ENCODE measurements around the gene PALLD. TPM values are rescaled to one million over a fixed set of nuclear protein-coding genes. Genes with fewer than 3 reads are reported as not detected.

Gene PALLD
- total RNA-seq, 1 donor from 2014 or later: 22.9 TPM

DNA sequence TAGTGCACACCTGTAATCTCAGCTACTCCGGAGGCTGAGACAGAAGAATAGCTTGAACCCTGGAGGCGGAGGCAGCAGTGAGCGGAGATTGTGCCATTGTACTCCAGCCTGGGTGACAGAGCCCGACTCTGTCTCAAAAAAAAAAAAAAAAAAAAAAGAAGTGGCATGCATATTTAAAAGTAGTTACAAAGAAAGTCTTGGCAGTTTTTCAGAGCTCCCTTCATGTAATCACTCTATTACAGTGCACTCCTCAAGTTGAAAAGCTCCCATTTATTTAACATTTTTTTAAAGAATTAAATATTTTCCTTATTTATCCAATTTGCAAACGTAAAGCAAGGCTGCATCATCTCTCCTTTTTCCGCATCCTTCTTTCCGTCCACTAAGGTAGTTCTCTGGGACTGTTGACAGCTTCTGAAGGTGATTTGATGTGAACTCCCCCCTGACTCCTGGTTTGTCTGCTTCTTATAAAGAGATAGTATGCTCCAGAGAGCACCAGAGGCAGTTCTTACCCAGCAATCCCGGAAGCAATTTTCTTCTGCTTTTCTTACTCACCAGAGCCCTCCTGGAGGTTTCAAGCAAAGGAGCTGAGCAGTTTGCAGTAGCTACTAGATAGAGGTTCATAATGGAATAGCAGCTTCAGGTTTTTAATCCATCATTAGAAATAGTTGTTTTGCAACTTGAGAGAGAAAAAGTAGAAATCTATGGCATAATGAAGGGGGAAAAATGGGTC lies 151.0 kb downstream of the PALLD start:
- no peak overlapping the region for H3K4me3 Mint-ChIP-seq
- no peaks in the 10 kb centered on the region for H3K36me3 Mint-ChIP-seq (ENCODE audit: low read depth)
- no peaks in the 10 kb centered on the region for H3K9me3 Mint-ChIP-seq
- no peak overlapping the region for H3K27ac Mint-ChIP-seq
- H3K27me3 Mint-ChIP-seq (ENCODE audit: insufficient read depth): peaks cover 16% of the 10 kb centered on the region
- no peaks in the 10 kb centered on the region for H3K4me1 Mint-ChIP-seq (ENCODE audit: low read depth)
- intact Hi-C loops (cut with micrococcal nuclease): no loop called here
- no peak for DNase-seq (ENCODE audit: low spot score)

DNA sequence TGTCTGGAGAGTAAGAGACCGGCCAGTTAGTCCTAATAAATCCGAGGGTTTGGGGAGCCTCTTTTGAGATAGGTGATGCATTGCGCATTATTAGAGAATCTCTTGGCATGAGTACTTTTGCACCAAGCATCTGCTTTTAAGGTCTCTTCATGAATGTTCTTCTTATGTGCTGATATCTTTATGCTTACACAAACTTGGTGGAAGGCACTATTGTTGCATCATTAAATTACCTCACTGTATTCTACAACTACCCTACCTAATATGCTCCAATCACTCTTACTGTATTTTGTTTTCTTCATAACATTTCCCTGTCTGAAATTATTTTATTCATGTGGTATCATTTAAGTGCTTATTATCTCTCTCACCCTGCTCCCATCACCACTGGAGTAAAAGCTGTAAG lies 151.6 kb downstream of the PALLD start:
- no peak overlapping the region for H3K27ac Mint-ChIP-seq
- intact Hi-C loops (cut with micrococcal nuclease): no loop called here
- no peak overlapping the region for H3K4me3 Mint-ChIP-seq
- no peaks in the 10 kb centered on the region for H3K36me3 Mint-ChIP-seq (ENCODE audit: low read depth)
- H3K4me1 Mint-ChIP-seq (ENCODE audit: low read depth): no peaks in the 10 kb centered on the region
- DNase-seq (ENCODE audit: low spot score): no peak
- no peaks in the 10 kb centered on the region for H3K9me3 Mint-ChIP-seq
- H3K27me3 Mint-ChIP-seq (ENCODE audit: insufficient read depth): peaks cover 17% of the 10 kb centered on the region

DNA sequence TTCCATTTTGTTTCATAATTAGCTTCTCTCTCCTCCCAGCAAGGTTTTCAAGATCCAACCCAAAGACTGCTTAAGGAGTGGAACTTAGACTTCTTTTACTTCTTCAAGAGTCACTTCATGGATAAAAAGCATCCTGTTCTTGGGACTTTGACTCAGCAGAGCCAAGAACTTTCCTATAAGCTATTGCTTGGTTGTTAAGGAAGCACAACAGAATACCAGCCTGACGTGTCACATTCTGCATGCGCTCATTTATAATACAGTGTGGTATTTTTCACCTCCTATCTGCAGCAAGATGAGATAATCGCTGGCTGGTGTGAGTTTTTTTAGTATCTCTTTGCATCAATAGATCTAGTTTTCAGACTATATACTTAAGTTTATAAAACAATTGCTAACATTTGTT lies 152.1 kb downstream of the PALLD start:
- no peaks in the 10 kb centered on the region for H3K36me3 Mint-ChIP-seq (ENCODE audit: low read depth)

DNA sequence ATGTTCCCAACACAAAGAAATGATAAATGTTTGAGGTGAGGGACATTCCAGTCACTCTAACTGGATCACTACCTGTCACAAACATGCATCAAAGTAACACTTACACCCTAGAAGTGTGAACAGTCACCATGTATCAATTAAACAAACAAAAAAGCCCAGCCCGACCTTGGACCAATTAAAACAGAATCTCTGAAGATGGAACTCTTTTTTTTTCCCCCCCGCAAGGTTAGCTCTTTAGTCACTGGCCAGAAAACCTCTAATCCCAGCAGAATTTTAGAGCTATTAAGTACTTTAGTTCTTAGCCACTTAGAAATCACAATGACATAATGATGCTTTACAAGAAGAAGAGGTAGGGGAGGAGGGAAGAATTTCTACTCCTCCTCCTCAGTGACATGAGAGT lies 154.5 kb downstream of the PALLD start:
- no peak overlapping the region for H3K4me3 Mint-ChIP-seq
- no peaks in the 10 kb centered on the region for H3K36me3 Mint-ChIP-seq (ENCODE audit: low read depth)
- DNase-seq (ENCODE audit: low spot score): no peak
- H3K27ac Mint-ChIP-seq: no peak overlapping the region
- no peaks in the 10 kb centered on the region for H3K4me1 Mint-ChIP-seq (ENCODE audit: low read depth)
- no peaks in the 10 kb centered on the region for H3K9me3 Mint-ChIP-seq
- peaks cover 28% of the 10 kb centered on the region for H3K27me3 Mint-ChIP-seq (ENCODE audit: insufficient read depth)
- intact Hi-C loops (cut with micrococcal nuclease): no loop called here

More for the DNA sequence above, 152.1 kb downstream of the PALLD start:
- DNase-seq (ENCODE audit: low spot score): no peak
- Mint-ChIP-seq H3K4me1 (ENCODE audit: low read depth) (no peaks in the 10 kb centered on the region), H3K27me3 (ENCODE audit: insufficient read depth) (peaks cover 21% of the 10 kb centered on the region), H3K4me3 (no peak overlapping the region), H3K27ac (no peak overlapping the region), H3K9me3 (no peaks in the 10 kb centered on the region)
- intact Hi-C loops (cut with micrococcal nuclease): no loop called here

DNA sequence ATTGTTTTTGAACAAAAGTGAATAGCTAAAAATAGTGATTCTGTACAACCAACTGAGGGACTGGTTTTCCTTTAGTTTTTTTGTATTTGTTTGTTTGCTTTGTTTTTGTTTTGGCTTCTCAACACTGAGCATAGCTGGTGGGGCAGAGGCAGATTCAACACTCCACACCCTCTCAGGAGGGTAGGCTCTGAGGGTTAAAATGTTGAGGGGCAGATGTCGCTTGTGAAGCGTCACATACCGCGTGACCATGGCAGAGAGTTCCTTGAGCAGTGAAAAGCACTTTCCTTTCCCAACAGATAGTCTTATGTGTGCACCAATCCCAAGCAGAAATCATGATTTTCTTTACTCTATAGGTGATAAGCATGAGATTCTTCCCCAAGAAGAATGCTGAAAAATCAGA lies 155.0 kb downstream of the PALLD start:
- Mint-ChIP-seq H3K4me3 (no peak overlapping the region), H3K36me3 (ENCODE audit: low read depth) (no peaks in the 10 kb centered on the region), H3K27me3 (ENCODE audit: insufficient read depth) (peaks cover 28% of the 10 kb centered on the region), H3K4me1 (ENCODE audit: low read depth) (no peaks in the 10 kb centered on the region), H3K27ac (no peak overlapping the region), H3K9me3 (no peaks in the 10 kb centered on the region)
- intact Hi-C loops (cut with micrococcal nuclease): no loop called here
- DNase-seq (ENCODE audit: low spot score): no peak

DNA sequence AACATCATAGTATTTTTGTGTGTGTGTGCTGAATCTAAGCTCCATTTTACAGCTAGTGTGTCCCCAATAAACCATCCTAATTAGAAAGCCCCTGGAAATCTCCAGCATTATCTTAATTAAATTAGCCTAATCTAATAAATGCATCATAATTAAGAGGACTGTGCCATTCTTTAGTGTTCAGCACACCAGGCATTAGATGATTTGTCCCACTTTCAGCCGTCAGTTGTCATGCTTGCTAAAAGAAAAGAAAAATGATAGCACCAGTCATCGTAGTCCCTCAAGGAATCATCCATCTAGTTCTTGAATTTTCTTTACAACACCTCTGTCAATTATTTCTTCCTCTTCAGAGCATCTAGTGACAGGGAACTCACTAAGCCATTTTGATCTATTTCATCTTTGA lies 155.9 kb downstream of the PALLD start:
- no peak for DNase-seq (ENCODE audit: low spot score)
- H3K36me3 Mint-ChIP-seq (ENCODE audit: low read depth): no peaks in the 10 kb centered on the region
- no peaks in the 10 kb centered on the region for H3K9me3 Mint-ChIP-seq
- H3K4me3 Mint-ChIP-seq: no peak overlapping the region
- peaks cover 36% of the 10 kb centered on the region for H3K27me3 Mint-ChIP-seq (ENCODE audit: insufficient read depth)
- intact Hi-C loops (cut with micrococcal nuclease): no loop called here
- H3K4me1 Mint-ChIP-seq (ENCODE audit: low read depth): no peaks in the 10 kb centered on the region
- H3K27ac Mint-ChIP-seq: no peak overlapping the region

DNA sequence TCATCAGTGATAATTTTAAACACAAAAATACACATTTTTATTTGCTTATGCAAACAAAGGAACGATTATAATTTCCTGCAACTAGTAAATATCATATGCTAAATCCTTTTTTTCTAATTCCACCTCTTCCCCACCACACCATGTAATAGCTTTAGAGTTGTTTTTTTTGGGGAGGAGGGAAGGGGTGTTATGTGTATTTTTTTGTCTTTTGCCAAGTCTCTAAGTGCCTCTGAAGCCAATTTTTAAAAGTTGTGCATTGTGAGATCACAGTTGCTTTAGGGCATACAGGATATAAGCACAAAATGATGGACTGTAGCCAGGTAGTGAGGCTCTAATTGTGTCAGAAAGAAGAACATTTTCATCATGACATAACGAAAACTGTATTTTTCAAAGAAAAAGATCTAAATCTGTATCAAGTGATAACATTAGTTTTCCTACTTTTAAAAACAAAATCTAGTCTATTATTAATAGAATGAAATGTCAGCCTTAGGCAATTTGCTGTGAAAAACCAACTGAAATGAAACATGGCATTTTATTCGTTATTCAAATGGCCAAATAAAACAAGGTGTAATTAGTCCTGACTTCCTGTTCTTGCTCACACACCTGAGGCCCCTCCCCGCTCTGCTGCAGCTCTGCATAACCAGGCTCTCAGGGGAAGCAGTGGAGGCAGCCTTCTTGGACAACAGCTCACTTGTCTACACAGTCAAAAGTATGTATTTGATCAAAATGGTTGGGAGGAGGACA lies 157.4 kb downstream of the PALLD start:
- peaks cover 36% of the 10 kb centered on the region for H3K27me3 Mint-ChIP-seq (ENCODE audit: insufficient read depth)
- H3K4me3 Mint-ChIP-seq: no peak overlapping the region
- H3K9me3 Mint-ChIP-seq: no peaks in the 10 kb centered on the region
- no peak for DNase-seq (ENCODE audit: low spot score)
- H3K36me3 Mint-ChIP-seq (ENCODE audit: low read depth): no peaks in the 10 kb centered on the region
- no peaks in the 10 kb centered on the region for H3K4me1 Mint-ChIP-seq (ENCODE audit: low read depth)
- no peak overlapping the region for H3K27ac Mint-ChIP-seq
- intact Hi-C loops (cut with micrococcal nuclease): no loop called here

DNA sequence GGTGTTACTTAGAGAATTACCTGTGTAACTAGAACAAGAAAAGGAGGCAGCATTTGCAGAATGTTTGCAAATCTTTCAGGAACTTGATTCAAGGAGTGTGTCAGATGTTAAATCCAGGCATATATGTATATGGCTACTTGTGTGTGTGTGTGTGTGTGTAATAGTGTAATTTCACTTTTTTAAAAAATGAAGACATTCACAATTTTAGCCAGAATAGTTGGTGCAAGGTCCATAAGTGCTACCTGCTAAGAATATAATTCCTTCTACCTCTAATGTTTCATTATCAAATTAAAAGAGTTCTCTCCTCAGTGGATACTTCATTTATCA lies 158.0 kb downstream of the PALLD start:
- Mint-ChIP-seq H3K27ac (no peak overlapping the region), H3K36me3 (ENCODE audit: low read depth) (no peaks in the 10 kb centered on the region), H3K9me3 (no peaks in the 10 kb centered on the region), H3K27me3 (ENCODE audit: insufficient read depth) (peaks cover 36% of the 10 kb centered on the region), H3K4me3 (no peak overlapping the region), H3K4me1 (ENCODE audit: low read depth) (no peaks in the 10 kb centered on the region)
- DNase-seq (ENCODE audit: low spot score): no peak
- intact Hi-C loops (cut with micrococcal nuclease): no loop called here

DNA sequence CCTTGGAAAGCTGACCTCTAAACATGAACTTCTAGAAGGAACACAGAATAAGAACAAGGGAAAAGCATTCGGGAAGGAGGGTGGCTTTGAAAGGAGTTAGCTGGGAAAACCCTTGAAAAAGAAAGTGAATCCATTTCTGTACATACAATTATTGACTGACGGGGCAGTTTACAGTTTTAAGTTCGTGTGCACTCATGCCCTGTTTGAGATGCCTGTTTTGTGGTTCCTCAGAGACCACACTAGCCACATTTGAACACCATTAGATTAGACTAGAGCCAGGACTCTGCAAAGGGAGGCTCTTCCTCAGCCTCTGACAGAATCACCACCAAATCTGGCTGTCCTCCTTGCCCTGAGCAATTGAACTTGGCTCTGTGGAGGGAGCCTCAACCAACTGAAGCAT lies 158.3 kb downstream of the PALLD start:
- Mint-ChIP-seq H3K36me3 (ENCODE audit: low read depth) (no peaks in the 10 kb centered on the region), H3K4me3 (no peak overlapping the region), H3K9me3 (no peaks in the 10 kb centered on the region), H3K27ac (no peak overlapping the region), H3K4me1 (ENCODE audit: low read depth) (no peaks in the 10 kb centered on the region), H3K27me3 (ENCODE audit: insufficient read depth) (peaks cover 36% of the 10 kb centered on the region)
- intact Hi-C loops (cut with micrococcal nuclease): no loop called here
- no peak for DNase-seq (ENCODE audit: low spot score)

DNA sequence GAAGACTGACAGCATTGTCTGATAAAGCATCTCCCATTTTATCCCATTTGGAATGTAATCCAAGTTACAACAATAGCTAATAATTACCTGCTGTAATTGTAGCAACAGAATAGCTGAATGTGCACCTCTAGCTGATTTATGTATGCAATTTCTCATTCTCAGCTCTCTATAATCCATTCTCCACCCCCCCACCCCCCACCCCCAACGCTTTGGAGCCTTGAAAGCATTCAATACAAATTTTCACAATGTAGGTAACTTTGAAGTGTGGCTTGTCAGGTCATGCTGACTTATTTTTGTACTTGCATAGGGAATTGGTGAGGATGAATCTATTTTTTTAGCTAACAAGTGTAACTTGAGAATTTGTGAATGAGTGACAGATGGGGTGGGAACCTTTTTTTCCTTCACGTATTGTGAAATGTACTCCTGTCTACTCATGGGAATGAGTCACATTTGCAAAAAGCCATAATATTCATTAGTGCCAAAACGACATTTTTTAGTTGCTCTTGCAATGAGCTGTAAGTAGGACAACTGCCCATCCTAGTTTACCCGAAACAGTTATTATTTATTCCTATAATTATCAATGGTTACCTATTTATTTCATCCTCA lies 159.3 kb downstream of the PALLD start:
- Mint-ChIP-seq H3K27me3 (ENCODE audit: insufficient read depth) (peaks cover 27% of the 10 kb centered on the region), H3K4me3 (no peak overlapping the region), H3K4me1 (ENCODE audit: low read depth) (no peaks in the 10 kb centered on the region), H3K36me3 (ENCODE audit: low read depth) (no peaks in the 10 kb centered on the region), H3K27ac (no peak overlapping the region), H3K9me3 (no peaks in the 10 kb centered on the region)
- DNase-seq (ENCODE audit: low spot score): no peak
- intact Hi-C loops (cut with micrococcal nuclease): no loop called here

DNA sequence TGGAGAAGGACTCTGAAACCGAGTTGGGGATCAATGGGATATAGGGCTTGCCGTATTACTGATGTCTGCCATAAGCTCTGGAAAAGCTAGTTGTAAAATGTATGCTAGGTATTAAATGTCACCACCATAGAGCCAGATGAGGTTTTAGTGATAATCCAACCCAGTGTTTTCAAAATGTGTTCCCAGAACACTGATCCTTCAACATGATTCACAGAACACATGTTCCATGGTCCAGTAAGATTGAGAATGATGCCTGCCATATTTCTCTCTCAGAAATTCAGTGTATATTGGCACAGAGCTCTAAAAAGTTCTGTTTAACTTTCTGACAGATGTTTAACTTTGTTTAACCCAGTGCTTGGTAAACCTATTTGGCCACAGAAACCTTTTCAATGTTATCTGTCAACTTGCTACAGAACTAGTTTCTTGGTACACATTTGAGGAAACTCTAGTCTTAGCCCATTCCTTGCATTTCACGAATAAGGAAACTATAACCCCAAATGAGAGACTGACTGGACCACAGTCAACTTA lies 160.2 kb downstream of the PALLD start:
- H3K27ac Mint-ChIP-seq: no peak overlapping the region
- H3K4me1 Mint-ChIP-seq (ENCODE audit: low read depth): no peaks in the 10 kb centered on the region
- no peak overlapping the region for H3K4me3 Mint-ChIP-seq
- H3K36me3 Mint-ChIP-seq (ENCODE audit: low read depth): no peaks in the 10 kb centered on the region
- H3K9me3 Mint-ChIP-seq: no peaks in the 10 kb centered on the region
- intact Hi-C loops (cut with micrococcal nuclease): no loop called here
- no peak for DNase-seq (ENCODE audit: low spot score)
- peaks cover 23% of the 10 kb centered on the region for H3K27me3 Mint-ChIP-seq (ENCODE audit: insufficient read depth)

DNA sequence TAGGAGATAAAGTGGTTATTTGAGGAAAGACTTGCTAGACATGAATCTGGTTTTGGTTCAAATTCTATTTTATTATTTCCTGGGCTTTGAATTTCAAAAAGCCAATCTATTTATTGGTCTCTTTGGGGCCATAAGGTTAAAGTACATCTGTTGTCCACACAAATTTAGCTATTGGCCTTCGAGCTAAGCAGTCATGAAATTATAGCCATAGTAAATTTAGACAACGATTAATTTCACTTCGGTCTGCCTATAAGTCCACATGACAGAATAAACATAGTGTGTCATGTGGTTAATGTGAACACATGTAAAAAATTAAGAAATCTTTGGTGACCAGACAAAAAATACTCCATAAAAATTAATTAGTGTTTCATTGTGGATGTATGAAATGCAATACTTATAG lies 161.9 kb downstream of the PALLD start:
- H3K4me1 Mint-ChIP-seq (ENCODE audit: low read depth): no peaks in the 10 kb centered on the region
- H3K27me3 Mint-ChIP-seq (ENCODE audit: insufficient read depth): peaks cover 21% of the 10 kb centered on the region
- intact Hi-C loops (cut with micrococcal nuclease): no loop called here
- no peak overlapping the region for H3K27ac Mint-ChIP-seq
- DNase-seq (ENCODE audit: low spot score): no peak
- H3K4me3 Mint-ChIP-seq: no peak overlapping the region
- no peaks in the 10 kb centered on the region for H3K9me3 Mint-ChIP-seq
- no peaks in the 10 kb centered on the region for H3K36me3 Mint-ChIP-seq (ENCODE audit: low read depth)

DNA sequence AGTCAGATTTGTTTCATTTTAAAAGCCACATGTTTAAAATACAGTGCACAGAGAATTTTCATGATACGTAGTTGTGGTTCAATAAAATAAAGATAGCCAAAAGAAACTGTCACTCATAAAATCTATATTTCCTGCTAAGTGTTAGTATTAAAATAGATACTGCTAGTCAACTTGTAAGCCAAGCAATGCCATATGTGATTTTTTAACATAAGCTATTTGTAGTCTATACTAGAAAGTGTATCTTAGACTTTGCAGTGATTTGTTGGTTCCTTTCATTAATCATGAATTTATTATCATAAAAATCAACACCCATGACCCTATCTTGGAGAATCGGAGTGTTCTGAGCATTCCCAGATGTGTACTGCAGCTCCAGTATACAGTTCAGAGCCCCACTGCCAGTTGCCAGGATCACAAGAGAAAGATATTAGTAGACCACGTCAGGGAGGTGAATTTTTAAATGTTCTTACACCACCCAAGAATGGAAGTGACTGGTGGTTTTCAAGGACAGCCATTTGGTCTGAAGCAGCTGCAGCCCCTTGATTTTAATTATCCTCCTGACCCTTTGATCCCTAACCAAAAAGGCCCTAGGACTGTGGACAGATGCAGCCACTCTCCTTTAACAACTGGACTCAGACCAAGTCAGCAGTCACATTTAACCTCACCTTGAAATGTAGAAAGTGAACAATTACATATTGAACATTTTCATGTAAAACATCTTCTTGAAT lies 163.1 kb downstream of the PALLD start:
- Mint-ChIP-seq H3K27me3 (ENCODE audit: insufficient read depth) (peaks cover 15% of the 10 kb centered on the region), H3K27ac (no peak overlapping the region), H3K4me1 (ENCODE audit: low read depth) (no peaks in the 10 kb centered on the region), H3K9me3 (no peaks in the 10 kb centered on the region), H3K4me3 (no peak overlapping the region), H3K36me3 (ENCODE audit: low read depth) (no peaks in the 10 kb centered on the region)
- DNase-seq (ENCODE audit: low spot score): no peak
- intact Hi-C loops (cut with micrococcal nuclease): no loop called here

Data from activated T-helper 1 cell treated with anti-CD3 and anti-CD28 coated beads, Interleukin-12 subunit alpha, Interleukin-12 subunit beta, Interleukin-2, Interleukin-4 antibody, amounts not matched to agents 30 ng/mL and 10 ng/mL and 1 ng/mL, durations not matched to agents 14 hours and 24 hours and 36 hours (primary cell).